NCI-H1092 (cell line): ENCODE results near the gene FGD3.

ENCODE experiments used
- DNase-seq: peaks from one replicate; lab custom pipeline; 2025; lab: John Stamatoyannopoulos, UW

Gene FGD3

GRCh38 chr9:93028448-93029006 is 81.2 kb downstream of the FGD3 start:
- DNase-seq = no peak

- no peak for DNase-seq
These were observed 83.6 kb downstream of the FGD3 start for GRCh38 chr9:93030642-93031628.

- no peak for DNase-seq
These were observed 84.5 kb downstream of the FGD3 start for GRCh38 chr9:93031629-93032430.

- no peak for DNase-seq
These were observed 85.2 kb downstream of the FGD3 start for GRCh38 chr9:93032545-93032944.

GRCh38 chr9:93033531-93033930 is 86.2 kb downstream of the FGD3 start:
- DNase-seq = no peak

GRCh38 chr9:93035106-93035660 is 87.9 kb downstream of the FGD3 start:
- DNase-seq = no peak

- no peak for DNase-seq
These were observed 88.6 kb downstream of the FGD3 start for GRCh38 chr9:93035821-93036351.

- no peak for DNase-seq
These were observed 89.7 kb downstream of the FGD3 start for GRCh38 chr9:93036887-93037475.

- DNase-seq = no peak
These were observed 90.2 kb downstream of the FGD3 start for GRCh38 chr9:93037476-93037971.

- DNase-seq = no peak
These were observed 91.6 kb downstream of the FGD3 start for GRCh38 chr9:93038918-93039317.

GRCh38 chr9:93039456-93039855 is 92.1 kb downstream of the FGD3 start:
- DNase-seq = no peak

GRCh38 chr9:93039976-93040375 is 92.7 kb downstream of the FGD3 start:
- no peak for DNase-seq

- no peak for DNase-seq
These were observed 93.1 kb downstream of the FGD3 start for GRCh38 chr9:93040409-93040808.

GRCh38 chr9:93041108-93041802 is 93.9 kb downstream of the FGD3 start:
- no peak for DNase-seq

- no peak for DNase-seq
These were observed 95.8 kb downstream of the FGD3 start for GRCh38 chr9:93043122-93043521.

GRCh38 chr9:93045521-93045920 is 98.2 kb downstream of the FGD3 start:
- no peak for DNase-seq

- no peak for DNase-seq
These were observed 101.5 kb downstream of the FGD3 start for GRCh38 chr9:93048566-93049448.

GRCh38 chr9:93049491-93049890 is 102.2 kb downstream of the FGD3 start:
- no peak for DNase-seq

- DNase-seq = no peak
These were observed 102.9 kb downstream of the FGD3 start for GRCh38 chr9:93050231-93050630.

GRCh38 chr9:93051680-93052089 is 104.4 kb downstream of the FGD3 start:
- no peak for DNase-seq
